NCI-H146 treated with DMSO at 0.1 percent for 48 hours (cell line): ENCODE results near the gene CIDEA.
"Not testable (repeated sequence)": the region's sequence is repeated elsewhere in the genome, so short reads cannot be mapped to it uniquely, and the experiment has no call there.

ENCODE experiments used
- DNase-seq: peaks from one replicate; lab custom pipeline; 2025; ENCODE audit not compliant: unreplicated experiment; lab: John Stamatoyannopoulos, UW

CIDEA gene

GRCh38 chr18:12238826-12239225, 15.3 kb upstream of the CIDEA start:
- no peak for DNase-seq

- no peak for DNase-seq
These were observed 14.7 kb upstream of the CIDEA start for GRCh38 chr18:12239431-12239830.

- DNase-seq: no peak
These were observed 11.4 kb upstream of the CIDEA start for GRCh38 chr18:12242658-12243260.

GRCh38 chr18:12243272-12243671, 10.9 kb upstream of the CIDEA start:
- not testable (repeated sequence) for DNase-seq

- DNase-seq: no peak
These were observed 8.4 kb upstream of the CIDEA start for GRCh38 chr18:12245793-12246135.

GRCh38 chr18:12246849-12247808, 7.0 kb upstream of the CIDEA start:
- no peak for DNase-seq

- no peak for DNase-seq
These were observed 6.2 kb upstream of the CIDEA start for GRCh38 chr18:12247946-12248345.

- no peak for DNase-seq
These were observed 5.0 kb upstream of the CIDEA start for GRCh38 chr18:12248926-12249720.

- DNase-seq: no peak
These were observed 2.9 kb upstream of the CIDEA start for GRCh38 chr18:12251311-12251710.

- DNase-seq: no peak
These were observed 2.1 kb upstream of the CIDEA start for GRCh38 chr18:12252061-12252460.

- DNase-seq: no peak
These were observed 1.1 kb upstream of the CIDEA start for GRCh38 chr18:12253027-12253426.

- DNase-seq: no peak
These were observed 462 bp upstream of the CIDEA start for GRCh38 chr18:12253663-12254135.

GRCh38 chr18:12254820-12255511, 805 bp downstream of the CIDEA start:
- no peak for DNase-seq

- DNase-seq: no peak
These were observed 1.5 kb downstream of the CIDEA start for GRCh38 chr18:12255626-12256026.

GRCh38 chr18:12256951-12257350, 2.8 kb downstream of the CIDEA start:
- no peak for DNase-seq

GRCh38 chr18:12257996-12258718, 4.0 kb downstream of the CIDEA start:
- no peak for DNase-seq

- DNase-seq: no peak
These were observed 4.9 kb downstream of the CIDEA start for GRCh38 chr18:12258719-12259705.

GRCh38 chr18:12262748-12263147, 8.6 kb downstream of the CIDEA start:
- no peak for DNase-seq

- no peak for DNase-seq
These were observed 10.7 kb downstream of the CIDEA start for GRCh38 chr18:12264864-12265263.
